Fibroblast of lung (primary cell): ENCODE results near the gene MXI1. TPM values are rescaled to one million over a fixed set of nuclear protein-coding genes. Genes with fewer than 3 reads are reported as not detected.
A peak's percentile ranks its signal among the peaks of the same experiment; 100 is the strongest.

Experiments
- DNase-seq, 2 donors: peaks; one replicate each; pipeline versions ENCODE4 v3.0.0 to v3.0.0-alpha.2; 2010; ENCODE audit warnings: low read depth in 2 of 2
- H2AFZ ChIP-seq: 2 replicates; pipeline ENCODE4 v1.5.1; 2012; ENCODE audit warnings: low read length, control low read depth, inconsistent platforms
- H3K27ac ChIP-seq: 2 replicates; pipeline ENCODE4 v1.5.1; 2011; ENCODE audit warnings: low read length, control low read depth; ENCODE audit not compliant: insufficient read depth
- H3K27me3 ChIP-seq: 2 replicates; pipeline ENCODE4 v1.5.1; 2011; ENCODE audit warnings: mild to moderate bottlenecking, low read length; ENCODE audit not compliant: control insufficient read depth, insufficient read depth
- H3K36me3 ChIP-seq: 2 replicates; pipeline ENCODE4 v1.5.1; 2011; ENCODE audit warnings: low read length; ENCODE audit not compliant: control insufficient read depth, insufficient read depth
- H3K4me1 ChIP-seq: 2 replicates; pipeline ENCODE4 v1.5.1; 2011; ENCODE audit warnings: low read length; ENCODE audit not compliant: control insufficient read depth, insufficient read depth; ENCODE audit errors: extremely low read depth
- H3K4me2 ChIP-seq: 2 replicates; pipeline ENCODE4 v1.5.1; 2011; ENCODE audit warnings: low read length, control low read depth; ENCODE audit not compliant: insufficient read depth; ENCODE audit errors: extremely low read depth
- H3K4me3 ChIP-seq, 4 experiments: fragments of 200-600 bp in 1 of 4; sonication (generic) in 1 of 4; replicated peaks in 1 of 4; 2 replicates each; pipeline ENCODE4 v1.5.1; 2011 to 2016; ENCODE audit warnings: low read length in 4 of 4, low read depth in 3 of 4, mild to moderate bottlenecking in 3 of 4, control low read depth in 2 of 4, inconsistent platforms in 1 of 4, mixed read lengths in 1 of 4; ENCODE audit not compliant: insufficient read depth in 1 of 4; ENCODE audit errors: control extremely low read depth in 1 of 4
- H3K79me2 ChIP-seq: 2 replicates; pipeline ENCODE4 v1.5.1; 2012; ENCODE audit warnings: mild to moderate bottlenecking, low read length, inconsistent platforms; ENCODE audit not compliant: control insufficient read depth, insufficient read depth
- H3K9ac ChIP-seq: 2 replicates; pipeline ENCODE4 v1.5.1; 2011; ENCODE audit warnings: mild to moderate bottlenecking, low read length, control low read depth; ENCODE audit not compliant: insufficient read depth
- H3K9me3 ChIP-seq: 2 replicates; pipeline ENCODE4 v1.5.1; 2012; ENCODE audit warnings: low read depth, low read length; ENCODE audit not compliant: control insufficient read depth, insufficient read depth
- H4K20me1 ChIP-seq: 2 replicates; pipeline ENCODE4 v1.5.1; 2011; ENCODE audit warnings: low read length; ENCODE audit not compliant: control insufficient read depth, insufficient read depth; ENCODE audit errors: extremely low read depth
- CTCF ChIP-seq, 2 donors: IDR thresholded peaks in 1 of 2; conservative IDR thresholded peaks in 1 of 2; 1 replicate in 1 of 2; 2 replicates in 1 of 2; pipeline ENCODE4 v1.5.1; 2011 to 2012; ENCODE audit warnings: low read length in 2 of 2, control low read depth in 1 of 2, inconsistent platforms in 1 of 2, low read depth in 1 of 2, mild to moderate bottlenecking in 1 of 2
- EZH2 ChIP-seq: IDR thresholded peaks from 2 replicates; pipeline ENCODE4 v1.5.1; 2012; ENCODE audit warnings: low read length, control low read depth, mild to moderate bottlenecking; ENCODE audit errors: missing control alignments
- polyA plus RNA-seq, 2 donors: library from polyadenylated mRNA; depleted of rRNA in 1 of 2; stranded (reverse) in 1 of 2; unstranded in 1 of 2; fragments of >200 nt; gene quantifications; 2 replicates each; pipeline ENCODE4 v1.2.1, GENCODE V29; 2011 to 2012; ENCODE audit warnings: missing spikeins in 1 of 2
- total RNA-seq: library from RNA; depleted of rRNA; stranded (reverse); fragments of >200 nt; gene quantifications from 2 replicates; pipeline ENCODE4 v1.2.1, GENCODE V29; 2014

The MXI1 gene
- total and polyA plus RNA-seq, 2 donors (not counting 1 experiment from before 2014, with no cell fraction given): 18.7 to 40.1 TPM

GRCh38 chr10:110307805-110308204, 100.4 kb downstream of the MXI1 start:
- H3K4me1 ChIP-seq: no peaks in the 10 kb centered on the region
- no peak for TF ChIP-seq EZH2
- no peak for TF ChIP-seq CTCF (conservative IDR thresholded peaks at IDR 0.05 in 1 of 2, IDR thresholded peaks at IDR 0.05 in 1 of 2; ENCODE audit: low read depth in 1 of 2, low read length in 2 of 2)
- H3K27me3 ChIP-seq: no peaks in the 10 kb centered on the region
- DNase-seq: no peak
- no peak overlapping the region for H3K4me3 ChIP-seq
- H3K4me2 ChIP-seq: no peak overlapping the region
- no peaks in the 10 kb centered on the region for H4K20me1 ChIP-seq
- H3K27ac ChIP-seq: no peak overlapping the region
- H3K79me2 ChIP-seq: peaks cover 19% of the 10 kb centered on the region
- H3K36me3 ChIP-seq: no peaks in the 10 kb centered on the region
- no peak overlapping the region for H2AFZ ChIP-seq
- no peak overlapping the region for H3K9ac ChIP-seq
- no peaks in the 10 kb centered on the region for H3K9me3 ChIP-seq

- Histone ChIP-seq H4K20me1 (no peaks in the 10 kb centered on the region), H3K9me3 (no peaks in the 10 kb centered on the region), H3K27ac (no peak overlapping the region), H3K79me2 (no peaks in the 10 kb centered on the region), H3K36me3 (no peaks in the 10 kb centered on the region), H3K4me2 (no peak overlapping the region), H2AFZ (no peak overlapping the region), H3K4me3 (no peak overlapping the region), H3K27me3 (no peaks in the 10 kb centered on the region), H3K4me1 (no peaks in the 10 kb centered on the region), H3K9ac (no peak overlapping the region)
- DNase-seq: no peak
- TF ChIP-seq EZH2 (no peak), CTCF (conservative IDR thresholded peaks at IDR 0.05 in 1 of 2, IDR thresholded peaks at IDR 0.05 in 1 of 2; ENCODE audit: low read depth in 1 of 2, low read length in 2 of 2) (no peak)
Observed at GRCh38 chr10:110310741-110311140, 103.3 kb downstream of the MXI1 start.

GRCh38 chr10:110311357-110311949, 104.0 kb downstream of the MXI1 start:
- Histone ChIP-seq H4K20me1 (no peaks in the 10 kb centered on the region), H3K79me2 (no peaks in the 10 kb centered on the region), H3K4me1 (no peaks in the 10 kb centered on the region), H3K27ac (no peak overlapping the region), H3K9me3 (no peaks in the 10 kb centered on the region), H3K36me3 (no peaks in the 10 kb centered on the region), H3K9ac (no peak overlapping the region), H2AFZ (no peak overlapping the region), H3K27me3 (no peaks in the 10 kb centered on the region), H3K4me3 (no peak overlapping the region), H3K4me2 (no peak overlapping the region)
- DNase-seq: peak; percentile 45 to 74
- TF ChIP-seq CTCF (conservative IDR thresholded peaks at IDR 0.05 in 1 of 2, IDR thresholded peaks at IDR 0.05 in 1 of 2; ENCODE audit: low read depth in 1 of 2, low read length in 2 of 2): peak; percentile 59 to 72
- no peak for TF ChIP-seq EZH2
